GM19324 (cell line): Measurements from ENCODE around the gene WFIKKN2.
"Not testable (repeated sequence)": the region's sequence is repeated elsewhere in the genome, so short reads cannot be mapped to it uniquely, and the experiment has no call there.

ENCODE experiments used
- ATAC-seq: cut with Tn5 transposase; IDR thresholded peaks from one replicate; pipeline ENCODE4 v1.9.1; 2021; ENCODE audit warnings: mild to moderate bottlenecking, moderate library complexity; ENCODE audit not compliant: unreplicated experiment, low FRiP score

WFIKKN2 gene

DNA sequence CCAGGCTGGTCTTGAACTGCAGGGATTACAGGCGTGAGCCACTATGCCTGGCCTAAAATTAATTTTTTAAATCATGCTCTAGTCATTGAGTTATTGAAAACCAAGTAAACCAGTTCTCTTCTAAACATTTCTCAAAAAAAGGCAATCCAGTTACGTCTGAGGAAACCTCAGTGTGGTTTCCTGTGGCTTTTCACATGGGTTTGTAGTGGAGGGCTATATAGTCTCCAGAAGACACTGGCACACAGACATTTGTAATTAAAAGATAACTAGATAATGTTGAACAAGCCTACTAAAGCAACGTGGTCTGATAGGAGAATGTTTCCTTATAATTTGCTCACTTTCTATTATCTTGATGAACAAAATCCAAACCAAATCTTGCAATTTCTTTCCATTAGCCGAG is 36.0 kb downstream of the WFIKKN2 start:
- ATAC-seq = no peak

GRCh38 chr17:50871898-50872297 is 36.5 kb downstream of the WFIKKN2 start:
- ATAC-seq = no peak

GRCh38 chr17:50872710-50873424 is 37.5 kb downstream of the WFIKKN2 start:
- no peak for ATAC-seq

- no peak for ATAC-seq
Measured at GRCh38 chr17:50875074-50875473, 39.7 kb downstream of the WFIKKN2 start.

DNA sequence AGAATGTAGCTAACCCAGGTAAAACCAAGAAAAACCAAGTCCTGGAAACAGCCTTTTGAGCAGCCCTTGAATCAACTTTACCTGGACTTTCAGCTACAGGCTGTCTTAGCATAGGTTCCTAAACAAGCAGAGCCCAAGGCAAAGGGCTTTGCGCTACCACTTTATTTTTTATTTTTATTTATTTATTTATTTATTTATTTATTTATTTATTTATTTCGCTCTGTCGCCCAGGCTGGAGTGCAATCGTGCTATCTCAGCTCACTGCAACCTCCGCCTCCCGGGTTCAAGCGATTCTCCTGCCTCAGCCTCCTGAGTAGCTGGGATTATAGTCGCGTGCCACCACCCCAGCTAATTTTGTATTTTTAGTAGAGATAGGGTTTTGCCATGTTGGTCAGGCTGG is 41.7 kb downstream of the WFIKKN2 start:
- ATAC-seq = not testable (repeated sequence)

- no peak for ATAC-seq
Measured at GRCh38 chr17:50877838-50878237, 42.5 kb downstream of the WFIKKN2 start.

- ATAC-seq = no peak
Measured at GRCh38 chr17:50879086-50879485, 43.7 kb downstream of the WFIKKN2 start.

- no peak for ATAC-seq
Measured at GRCh38 chr17:50881182-50881581, 45.8 kb downstream of the WFIKKN2 start.

DNA sequence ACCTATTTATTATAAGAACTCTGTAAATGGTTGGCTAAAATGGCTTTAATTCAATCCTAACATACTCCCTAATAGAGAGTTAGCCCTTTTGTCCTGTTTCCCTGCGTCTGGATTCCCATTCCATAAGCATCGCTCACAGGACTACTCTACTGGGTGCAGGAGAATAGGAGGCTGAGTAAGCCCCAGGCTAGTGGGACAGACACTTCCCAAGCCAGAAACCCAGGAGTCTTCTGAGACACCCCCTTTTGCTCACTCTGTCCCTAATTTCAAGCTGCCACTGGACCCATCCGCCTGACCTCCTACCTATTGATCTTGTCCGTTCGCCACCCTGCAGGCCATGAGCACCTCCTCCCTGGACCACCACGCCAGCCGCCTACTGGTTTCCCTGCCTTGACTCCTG is 47.5 kb downstream of the WFIKKN2 start:
- no peak for ATAC-seq

DNA sequence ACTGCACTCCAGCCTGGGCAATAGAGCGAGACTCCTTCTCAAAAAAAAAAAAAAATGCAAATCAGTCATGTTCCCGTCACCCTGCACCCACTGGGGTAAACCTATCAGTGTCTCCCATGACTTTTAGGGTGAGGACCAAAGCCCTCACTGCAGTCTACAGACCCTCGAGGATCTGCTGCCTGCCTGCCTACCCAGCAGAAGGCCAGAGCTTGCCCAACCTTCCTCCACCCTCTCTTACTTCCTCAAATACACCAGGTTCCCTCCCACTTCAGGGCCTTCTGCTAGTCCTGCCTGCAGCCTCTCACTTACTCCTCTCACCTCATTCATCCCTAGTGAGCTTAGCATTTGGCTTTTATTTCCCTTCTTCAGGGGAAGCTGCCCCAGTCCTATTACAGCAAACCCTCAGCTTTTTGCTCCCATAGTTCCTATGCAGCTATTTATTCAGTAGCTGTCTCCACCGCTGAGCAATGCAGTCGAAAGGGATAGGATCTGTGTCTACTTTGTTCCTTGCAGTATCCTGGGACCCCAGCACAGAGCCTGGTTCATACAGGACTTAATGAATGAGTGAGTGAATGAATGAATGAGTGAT is 48.6 kb downstream of the WFIKKN2 start:
- no peak for ATAC-seq

- no peak for ATAC-seq
Measured at GRCh38 chr17:50884439-50885311, 49.3 kb downstream of the WFIKKN2 start.

GRCh38 chr17:50887705-50888245 is 52.4 kb downstream of the WFIKKN2 start:
- no peak for ATAC-seq

DNA sequence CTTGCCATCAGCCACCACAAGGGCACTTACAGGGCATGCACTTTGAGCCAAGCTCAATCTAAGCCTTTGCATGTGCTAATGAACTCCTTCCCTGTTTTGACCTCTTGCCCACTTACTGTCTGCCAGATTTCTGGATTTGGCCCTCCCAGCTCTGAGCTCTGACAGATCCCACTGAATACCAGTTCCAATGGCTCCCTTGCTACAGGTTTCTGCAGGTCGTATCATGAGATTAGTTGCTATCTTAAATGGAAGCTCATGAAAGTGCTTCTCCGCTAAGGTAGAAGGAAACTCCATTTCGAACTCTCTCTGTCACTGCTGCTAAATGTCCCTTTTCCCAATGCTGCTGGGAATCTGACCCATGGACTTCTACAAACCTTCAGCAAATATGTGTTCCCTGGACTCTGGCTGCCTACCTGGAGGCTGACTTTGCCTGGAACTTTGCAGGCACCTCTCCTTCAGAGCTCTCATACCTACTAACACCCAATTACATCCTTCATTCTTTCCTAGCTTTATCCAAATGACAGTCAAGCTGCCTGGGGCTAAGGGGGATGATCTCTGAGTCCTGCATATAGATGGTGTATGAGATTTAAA is 54.2 kb downstream of the WFIKKN2 start:
- ATAC-seq = no peak

GRCh38 chr17:50890675-50891516 is 55.5 kb downstream of the WFIKKN2 start:
- ATAC-seq = no peak

GRCh38 chr17:50891577-50891989 is 56.2 kb downstream of the WFIKKN2 start:
- ATAC-seq = no peak
